Peyer's patch (tissue), 4 donors: ENCODE results near the gene MORN3. TPM values are rescaled to one million over a fixed set of nuclear protein-coding genes. Genes with fewer than 3 reads are reported as not detected.
A peak's percentile ranks its signal among the peaks of the same experiment; 100 is the strongest.

ENCODE experiments used
- DNase-seq, 3 donors: peaks; one replicate each; pipeline ENCODE4 v3.0.0-alpha.2; 2017 to 2019
- H3K27ac ChIP-seq, 4 donors: fragments of 200-600 bp; sonication (generic); one replicate each; pipeline ENCODE4 v1.5.1; 2016 to 2019
- H3K27me3 ChIP-seq, 2 donors: fragments of 200-600 bp; sonication (generic); one replicate each; pipeline ENCODE4 v1.5.1; 2019
- H3K36me3 ChIP-seq, 3 donors: fragments of 200-600 bp; sonication (generic); one replicate each; pipeline ENCODE4 v1.5.1; 2016 to 2019
- H3K4me1 ChIP-seq, 4 donors: fragments of 200-600 bp; sonication (generic); one replicate each; pipeline ENCODE4 v1.5.1; 2016 to 2019
- H3K4me3 ChIP-seq, 4 donors: fragments of 200-600 bp; sonication (generic); 1 replicate in 3 of 4; 2 replicates in 1 of 4; pipeline ENCODE4 v1.5.1; 2016 to 2019; ENCODE audit warnings: mild to moderate bottlenecking in 1 of 4
- H3K9me3 ChIP-seq, 4 donors: fragments of 200-600 bp; sonication (generic); one replicate each; pipeline ENCODE4 v1.5.1; 2016 to 2019; ENCODE audit warnings: mild to moderate bottlenecking in 1 of 4
- CTCF ChIP-seq, 6 experiments: fragments of 450-650 bp in 4 of 6; fragments of 200-600 bp in 2 of 6; sonication (generic) in 1 of 6; IDR thresholded peaks; one replicate each; pipeline ENCODE4 v1.5.1; 2017 to 2019; ENCODE audit warnings: antibody characterized with exemption in 6 of 6, mild to moderate bottlenecking in 3 of 6, moderate library complexity in 1 of 6
- POLR2A ChIP-seq, 2 donors: fragments of 450-650 bp; IDR thresholded peaks; one replicate each; pipeline ENCODE4 v1.5.1; 2017; ENCODE audit warnings: antibody characterized with exemption in 2 of 2, mild to moderate bottlenecking in 2 of 2, moderate library complexity in 2 of 2
- small RNA-seq, 2 donors: library from RNA; depleted of rRNA; stranded (forward); fragments of <200 nt; gene quantifications; one replicate each; pipeline ENCODE3, GENCODE V24; 2016
- total RNA-seq, 4 donors: library from RNA; depleted of rRNA; stranded (reverse); fragments of >200 nt; gene quantifications; one replicate each; pipeline ENCODE4 v1.1.0, GENCODE V29; 2016

The MORN3 gene
- total RNA-seq, 4 donors from 2014 or later = not detected

GRCh38 chr12:121603581-121603980, 65.9 kb downstream of the MORN3 start:
- TF ChIP-seq CTCF (IDR thresholded peaks at IDR 0.05) (no peak), POLR2A (IDR thresholded peaks at IDR 0.05) (no peak)
- Histone ChIP-seq H3K27me3 (no peaks in the 10 kb centered on the region), H3K9me3 (no peaks in the 10 kb centered on the region)

DNA sequence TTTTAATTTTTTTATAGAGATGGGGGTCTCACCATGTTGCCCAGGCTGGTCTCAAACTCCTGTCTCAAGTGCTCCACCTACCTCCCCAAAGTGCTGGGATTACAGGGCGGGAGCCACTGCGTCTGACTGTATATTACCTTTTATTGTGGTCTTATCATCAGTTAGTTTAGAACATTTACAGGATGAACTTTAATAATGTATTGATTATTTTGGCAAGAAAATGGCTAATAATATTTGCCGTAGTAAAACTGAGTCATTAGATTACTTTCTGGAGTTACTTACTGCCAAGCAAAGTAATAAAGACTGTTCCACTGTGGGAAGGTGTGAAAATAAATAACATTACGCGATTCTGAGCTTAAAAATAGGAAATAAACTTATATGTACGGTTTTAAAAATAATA, 66.7 kb downstream of the MORN3 start:
- H3K4me1 ChIP-seq = peaks cover 0 to 8% (median 2%) of the 10 kb centered on the region in 4 donors
- H3K27me3 ChIP-seq = no peaks in the 10 kb centered on the region
- H3K4me3 ChIP-seq = no peak overlapping the region
- H3K36me3 ChIP-seq = no peaks in the 10 kb centered on the region
- no peaks in the 10 kb centered on the region for H3K9me3 ChIP-seq
- TF ChIP-seq CTCF (IDR thresholded peaks at IDR 0.05) (no peak), POLR2A (IDR thresholded peaks at IDR 0.05) (no peak)
- DNase-seq = no peak
- peak overlapping the region in 1 of 4 donors; percentile 16 for H3K27ac ChIP-seq

More at GRCh38 chr12:121603581-121603980, 65.9 kb downstream of the MORN3 start:
- Histone ChIP-seq H3K36me3 (no peaks in the 10 kb centered on the region), H3K27ac (no peak overlapping the region), H3K4me3 (no peak overlapping the region), H3K4me1 (peaks cover 0 to 8% (median 2%) of the 10 kb centered on the region in 4 donors)
- DNase-seq = no peak

DNA sequence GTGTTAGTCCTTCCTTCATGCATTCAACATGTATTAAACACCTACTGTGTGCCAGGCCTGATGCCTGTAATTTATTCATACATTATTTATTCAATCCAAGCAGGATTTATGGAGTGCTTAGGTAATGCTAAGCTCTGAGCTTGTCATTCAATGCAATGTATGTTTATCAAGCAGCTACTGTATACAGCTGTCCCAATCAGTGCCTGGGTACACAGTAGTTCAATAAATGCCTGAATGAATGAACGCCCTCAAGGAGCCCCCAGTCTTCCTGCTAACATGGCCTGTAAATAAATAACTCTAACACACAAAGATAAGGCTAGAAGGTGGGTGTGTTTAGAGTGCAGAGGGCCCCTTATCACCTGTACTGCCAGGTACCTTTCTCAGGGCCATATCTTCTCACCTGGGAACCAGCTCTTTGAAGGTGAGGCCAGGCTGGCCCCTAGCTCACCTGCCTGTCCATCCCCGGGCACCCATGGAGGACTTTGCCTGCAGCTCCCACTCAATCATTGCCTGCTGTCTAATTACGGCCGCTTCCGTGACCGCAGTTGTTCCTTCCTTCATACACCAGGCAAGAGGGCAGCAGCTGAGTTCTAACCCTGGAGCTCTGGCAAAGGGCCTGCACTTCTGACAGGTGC, 68.6 kb downstream of the MORN3 start:
- Histone ChIP-seq H3K9me3 (no peaks in the 10 kb centered on the region), H3K27ac (peak overlapping the region in 1 of 4 donors; percentile 32), H3K4me1 (peaks cover 0 to 8% (median 2%) of the 10 kb centered on the region in 4 donors), H3K27me3 (no peaks in the 10 kb centered on the region), H3K4me3 (no peak overlapping the region), H3K36me3 (no peaks in the 10 kb centered on the region)
- peak in 2 of 3 donors; percentile 76 to 77 for DNase-seq
- TF ChIP-seq POLR2A (IDR thresholded peaks at IDR 0.05) (no peak), CTCF (IDR thresholded peaks at IDR 0.05) (no peak)

Small RNA genes within 50 kb of the gene (small RNA-seq; reads per million reads assigned to genes)
- 0 reads per million in 2 donors for gene RNU6-1004P

Other genes starting within 250 kb of the MORN3 start
- 100 to 1,000 TPM in 1 of 4 donors, 10 to 100 TPM in 2, 1 to 10 TPM in 1; 10.0 to 115 (median 33.7) TPM for gene KDM2B, start 88.6 kb downstream of the MORN3 start, total RNA-seq
- gene ORAI1, start 43.1 kb downstream of the MORN3 start, total RNA-seq = 10 to 100 TPM in 2 of 4 donors, 1 to 10 TPM in 2; 3.3 to 17.4 (median 8.7) TPM
- 1 to 10 TPM; 3.7 to 8.6 (median 5.2) TPM for gene TMEM120B, start 43.1 kb upstream of the MORN3 start, total RNA-seq
- 100 to 1,000 TPM in 2 of 4 donors, 10 to 100 TPM in 2; 31.4 to 134 (median 91.0) TPM for gene RHOF, start 124.0 kb upstream of the MORN3 start, total RNA-seq
- gene SETD1B, start 134.4 kb upstream of the MORN3 start, total RNA-seq = 10 to 100 TPM; 15.4 to 30.5 (median 25.3) TPM
- gene HPD, start 189.2 kb upstream of the MORN3 start, total RNA-seq = not detected
- gene PSMD9, start 219.1 kb upstream of the MORN3 start, total RNA-seq = 10 to 100 TPM; 33.1 to 47.7 (median 37.8) TPM
- 1 to 10 TPM in 1 of 4 donors, under 1 TPM in 2, not detected in 1; 0.67 to 1.1 (median 0.95) TPM for gene CFAP251, start 248.9 kb upstream of the MORN3 start, total RNA-seq